ENCODE measurements around the gene UXS1.

Gene UXS1

DNA sequence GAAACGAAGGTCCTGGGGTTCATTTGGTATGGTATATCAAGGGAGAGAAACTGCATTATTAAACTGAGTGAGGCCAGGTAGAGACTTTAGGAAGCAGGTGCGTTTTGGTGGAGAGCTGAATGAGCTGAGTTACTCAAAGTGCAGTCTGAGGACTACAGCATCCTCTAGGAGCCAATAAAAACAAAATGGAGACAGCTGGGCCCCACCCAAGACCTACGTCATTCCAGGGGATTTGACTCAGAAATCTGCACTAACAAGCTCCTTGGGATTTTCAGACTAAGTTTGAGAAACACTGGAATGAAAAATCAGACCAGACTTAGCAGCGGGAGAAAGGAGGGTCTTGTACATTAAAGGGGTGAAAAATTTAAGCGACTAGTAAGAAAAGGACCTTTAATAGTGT, 131.5 kb downstream of the UXS1 start:
- peaks cover 3% of the 10 kb centered on the region for H3K9me3 ChIP-seq (ENCODE audit: insufficient read depth, low read depth, low read length)
- H2BK12ac ChIP-seq (ENCODE audit: low read length), result no peak overlapping the region
- no CpG with 5 or more reads among the region's 5 CpGs for WGBS (ENCODE audit: extremely low coverage, insufficient coverage, insufficient read length)
- no peak overlapping the region for H4K91ac ChIP-seq (ENCODE audit: low read depth, low read length)
- H3K9ac ChIP-seq (ENCODE audit: low read length), result no peak overlapping the region
- H3K79me1 ChIP-seq (ENCODE audit: low read length), result no peaks in the 10 kb centered on the region
- H2AK5ac ChIP-seq (ENCODE audit: low read length), result no peak overlapping the region
- H3K36me3 ChIP-seq (ENCODE audit: control insufficient read depth in 1 of 2, insufficient read depth in 2 of 2, low read length in 2 of 2), result no peaks in the 10 kb centered on the region
- no peak overlapping the region for H3K4me2 ChIP-seq (ENCODE audit: low read length)
- H2BK120ac ChIP-seq (ENCODE audit: insufficient read depth, low read length, poor library complexity), result no peak overlapping the region
- no peaks in the 10 kb centered on the region for H3K79me2 ChIP-seq (ENCODE audit: control insufficient read depth, insufficient read depth, low read length, poor library complexity)
- H3K27ac ChIP-seq (ENCODE audit: low read depth, low read length), result no peak overlapping the region
- no peak for DNase-seq
- no peak overlapping the region for H3K23ac ChIP-seq (ENCODE audit: low read length)
- peaks cover 0 to 10% of the 10 kb centered on the region in 2 experiments for H3K4me1 ChIP-seq (ENCODE audit: control insufficient read depth in 1 of 2, insufficient read depth in 2 of 2, low read length in 2 of 2)
- no peak overlapping the region for H2BK5ac ChIP-seq (ENCODE audit: low read depth, low read length, poor library complexity)
- H3K4ac ChIP-seq (ENCODE audit: low read depth, low read length), result no peak overlapping the region
- peaks cover 18% of the 10 kb centered on the region for H3K27me3 ChIP-seq (ENCODE audit: insufficient read depth, low read length)
- no peak overlapping the region for H3K14ac ChIP-seq (ENCODE audit: low read length)
- H2AFZ ChIP-seq (ENCODE audit: insufficient read depth, low read length, poor library complexity), result no peak overlapping the region
- H4K12ac ChIP-seq (ENCODE audit: low read depth, low read length), result no peak overlapping the region
- H3K18ac ChIP-seq (ENCODE audit: low read length), result no peak overlapping the region
- no peak overlapping the region for H4K8ac ChIP-seq (ENCODE audit: low read depth, low read length)
- no peak overlapping the region for H3K4me3 ChIP-seq (ENCODE audit: low read depth, low read length)

DNA sequence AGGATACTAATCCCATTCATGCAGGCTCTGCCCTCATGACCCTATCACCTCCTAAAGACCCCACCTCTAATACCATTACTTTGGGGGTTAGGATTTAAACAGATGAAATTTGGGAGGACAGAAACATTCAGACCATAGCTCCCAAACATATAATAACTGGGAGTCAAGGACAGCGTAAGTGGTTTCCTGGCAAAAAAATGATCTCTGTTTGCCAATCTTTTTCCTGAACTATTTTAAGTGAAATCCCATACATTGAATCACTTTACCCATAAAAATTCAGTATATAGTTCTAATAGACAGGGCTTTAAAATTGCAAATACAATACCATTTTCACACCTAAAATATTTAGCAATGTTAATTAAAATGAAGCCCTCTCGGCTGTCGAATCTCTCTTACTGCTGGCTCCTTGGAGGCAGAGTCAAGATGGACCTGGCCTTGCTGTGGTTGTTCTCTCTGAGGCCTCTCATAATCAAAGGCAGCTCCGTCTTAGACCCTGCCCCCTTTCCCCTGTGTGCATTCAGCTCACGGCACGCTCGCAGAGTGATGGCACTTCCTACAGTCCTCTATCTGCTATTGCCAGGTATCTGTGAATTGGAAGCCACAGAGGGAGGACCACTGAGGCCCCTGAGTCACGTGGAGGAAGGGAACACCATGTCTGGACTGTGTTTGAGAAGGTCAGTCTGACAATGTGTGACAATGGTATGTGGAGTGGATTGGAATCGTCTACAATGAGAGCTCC, 132.3 kb downstream of the UXS1 start:
- H2BK12ac ChIP-seq (ENCODE audit: low read length), result no peak overlapping the region
- no peak overlapping the region for H2AFZ ChIP-seq (ENCODE audit: insufficient read depth, low read length, poor library complexity)
- H3K9ac ChIP-seq (ENCODE audit: low read length), result no peak overlapping the region
- no peak overlapping the region for H3K27ac ChIP-seq (ENCODE audit: low read depth, low read length)
- no CpG with 5 or more reads among the region's 9 CpGs for WGBS (ENCODE audit: extremely low coverage, insufficient coverage, insufficient read length)
- no peaks in the 10 kb centered on the region for H3K79me1 ChIP-seq (ENCODE audit: low read length)
- no peak overlapping the region for H2BK120ac ChIP-seq (ENCODE audit: insufficient read depth, low read length, poor library complexity)
- H4K8ac ChIP-seq (ENCODE audit: low read depth, low read length), result no peak overlapping the region
- no peak overlapping the region for H3K4me3 ChIP-seq (ENCODE audit: low read depth, low read length)
- no peak overlapping the region for H2BK5ac ChIP-seq (ENCODE audit: low read depth, low read length, poor library complexity)
- no peak overlapping the region for H3K23ac ChIP-seq (ENCODE audit: low read length)
- H3K4me2 ChIP-seq (ENCODE audit: low read length), result no peak overlapping the region
- no peak overlapping the region for H3K4ac ChIP-seq (ENCODE audit: low read depth, low read length)
- H3K14ac ChIP-seq (ENCODE audit: low read length), result no peak overlapping the region
- H3K4me1 ChIP-seq (ENCODE audit: control insufficient read depth in 1 of 2, insufficient read depth in 2 of 2, low read length in 2 of 2), result peaks cover 0 to 10% of the 10 kb centered on the region in 2 experiments
- no peaks in the 10 kb centered on the region for H3K79me2 ChIP-seq (ENCODE audit: control insufficient read depth, insufficient read depth, low read length, poor library complexity)
- DNase-seq, result no peak
- no peak overlapping the region for H3K18ac ChIP-seq (ENCODE audit: low read length)
- H2AK5ac ChIP-seq (ENCODE audit: low read length), result no peak overlapping the region
- H3K36me3 ChIP-seq (ENCODE audit: control insufficient read depth in 1 of 2, insufficient read depth in 2 of 2, low read length in 2 of 2), result no peaks in the 10 kb centered on the region
- no peak overlapping the region for H4K12ac ChIP-seq (ENCODE audit: low read depth, low read length)
- peaks cover 18% of the 10 kb centered on the region for H3K27me3 ChIP-seq (ENCODE audit: insufficient read depth, low read length)
- H4K91ac ChIP-seq (ENCODE audit: low read depth, low read length), result no peak overlapping the region
- H3K9me3 ChIP-seq (ENCODE audit: insufficient read depth, low read depth, low read length), result peaks cover 3% of the 10 kb centered on the region

DNA sequence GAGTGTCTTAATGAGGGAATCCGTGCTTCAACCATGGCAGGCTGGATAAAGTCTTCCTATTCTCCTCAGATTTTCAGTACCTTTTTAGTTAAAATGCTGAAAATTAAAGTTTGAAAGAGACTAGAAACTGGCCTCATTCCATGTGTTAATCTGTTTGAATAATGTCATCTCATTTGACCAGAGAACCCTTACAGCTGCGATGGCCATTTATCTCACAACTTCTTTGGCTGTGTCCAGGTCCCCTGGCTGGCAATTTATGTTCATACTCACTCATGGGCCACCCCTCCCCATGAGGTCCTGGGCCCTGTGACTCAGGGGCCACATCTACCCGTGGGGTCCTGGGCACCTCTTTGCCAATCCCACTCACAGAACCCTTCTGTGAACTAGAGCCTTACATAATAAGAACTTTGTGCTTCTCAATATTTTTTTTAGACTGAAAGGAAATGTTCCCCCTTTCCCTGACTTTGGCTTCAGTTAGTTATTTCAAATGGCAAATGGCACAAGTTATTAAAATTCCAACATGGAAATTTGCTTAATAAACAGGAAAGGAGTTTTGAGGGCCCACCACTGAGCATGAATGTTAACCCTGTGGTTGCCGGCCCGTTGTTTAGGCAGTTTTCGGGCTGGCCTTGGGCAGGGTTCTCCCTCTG, 134.6 kb downstream of the UXS1 start:
- WGBS (ENCODE audit: extremely low coverage, insufficient coverage, insufficient read length), result no CpG with 5 or more reads among the region's 6 CpGs
- no peak overlapping the region for H3K4me3 ChIP-seq (ENCODE audit: low read depth, low read length)
- no peak overlapping the region for H3K4ac ChIP-seq (ENCODE audit: low read depth, low read length)
- H2BK5ac ChIP-seq (ENCODE audit: low read depth, low read length, poor library complexity), result no peak overlapping the region
- H3K27ac ChIP-seq (ENCODE audit: low read depth, low read length), result no peak overlapping the region
- H3K9ac ChIP-seq (ENCODE audit: low read length), result no peak overlapping the region
- H3K4me2 ChIP-seq (ENCODE audit: low read length), result no peak overlapping the region
- H3K18ac ChIP-seq (ENCODE audit: low read length), result no peak overlapping the region
- no peak overlapping the region for H2BK12ac ChIP-seq (ENCODE audit: low read length)
- no peaks in the 10 kb centered on the region for H3K27me3 ChIP-seq (ENCODE audit: insufficient read depth, low read length)
- H2AFZ ChIP-seq (ENCODE audit: insufficient read depth, low read length, poor library complexity), result no peak overlapping the region
- H3K9me3 ChIP-seq (ENCODE audit: insufficient read depth, low read depth, low read length), result no peaks in the 10 kb centered on the region
- no peak overlapping the region for H3K23ac ChIP-seq (ENCODE audit: low read length)
- no peaks in the 10 kb centered on the region for H3K79me2 ChIP-seq (ENCODE audit: control insufficient read depth, insufficient read depth, low read length, poor library complexity)
- DNase-seq, result no peak
- H4K8ac ChIP-seq (ENCODE audit: low read depth, low read length), result no peak overlapping the region
- H3K36me3 ChIP-seq (ENCODE audit: control insufficient read depth in 1 of 2, insufficient read depth in 2 of 2, low read length in 2 of 2), result no peaks in the 10 kb centered on the region
- H2BK120ac ChIP-seq (ENCODE audit: insufficient read depth, low read length, poor library complexity), result no peak overlapping the region
- no peak overlapping the region for H4K91ac ChIP-seq (ENCODE audit: low read depth, low read length)
- no peaks in the 10 kb centered on the region for H3K79me1 ChIP-seq (ENCODE audit: low read length)
- no peak overlapping the region for H4K12ac ChIP-seq (ENCODE audit: low read depth, low read length)
- H3K4me1 ChIP-seq (ENCODE audit: control insufficient read depth in 1 of 2, insufficient read depth in 2 of 2, low read length in 2 of 2), result no peaks in the 10 kb centered on the region
- H3K14ac ChIP-seq (ENCODE audit: low read length), result no peak overlapping the region
- no peak overlapping the region for H2AK5ac ChIP-seq (ENCODE audit: low read length)

DNA sequence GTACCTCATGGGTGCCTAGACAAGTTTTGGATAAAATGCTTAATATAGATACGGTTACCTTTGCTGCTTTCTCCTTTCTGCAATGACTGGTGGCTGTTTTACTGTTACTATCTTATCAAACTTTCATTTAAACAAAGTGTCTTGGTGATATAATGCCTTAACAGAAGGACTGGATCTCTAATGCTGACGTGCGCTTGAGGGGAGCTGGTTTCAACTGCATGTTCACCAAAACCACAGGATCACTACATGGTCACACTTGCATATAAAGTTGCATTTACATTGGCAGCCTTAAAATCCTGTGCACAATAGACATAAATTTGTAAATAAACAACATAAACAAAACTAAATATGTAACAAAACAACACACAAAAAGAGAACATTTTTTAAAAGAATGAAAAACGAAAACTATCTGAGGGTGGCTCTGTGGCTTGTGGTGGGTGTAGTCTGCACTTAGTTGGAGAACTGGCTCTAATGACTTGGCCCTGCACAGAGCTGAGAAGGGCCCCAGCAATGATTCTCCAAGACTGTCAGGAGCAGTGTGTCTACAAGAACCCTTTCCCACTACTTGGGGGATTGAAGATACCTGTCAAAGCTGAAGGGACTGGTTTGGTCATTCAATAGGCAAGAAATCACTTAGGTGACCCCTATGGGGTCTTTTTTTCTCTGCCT, 135.5 kb downstream of the UXS1 start:
- no peak overlapping the region for H4K8ac ChIP-seq (ENCODE audit: low read depth, low read length)

More for the DNA sequence above, 135.5 kb downstream of the UXS1 start:
- no peak overlapping the region for H3K14ac ChIP-seq (ENCODE audit: low read length)
- H3K79me1 ChIP-seq (ENCODE audit: low read length), result no peaks in the 10 kb centered on the region
- H3K79me2 ChIP-seq (ENCODE audit: control insufficient read depth, insufficient read depth, low read length, poor library complexity), result no peaks in the 10 kb centered on the region
- H3K18ac ChIP-seq (ENCODE audit: low read length), result no peak overlapping the region
- no peak for DNase-seq
- no peak overlapping the region for H2BK12ac ChIP-seq (ENCODE audit: low read length)
- H3K27ac ChIP-seq (ENCODE audit: low read depth, low read length), result no peak overlapping the region
- no peak overlapping the region for H2AFZ ChIP-seq (ENCODE audit: insufficient read depth, low read length, poor library complexity)
- no peak overlapping the region for H3K23ac ChIP-seq (ENCODE audit: low read length)
- H2AK5ac ChIP-seq (ENCODE audit: low read length), result no peak overlapping the region
- no peak overlapping the region for H3K4me3 ChIP-seq (ENCODE audit: low read depth, low read length)
- no peaks in the 10 kb centered on the region for H3K4me1 ChIP-seq (ENCODE audit: control insufficient read depth in 1 of 2, insufficient read depth in 2 of 2, low read length in 2 of 2)
- H3K4me2 ChIP-seq (ENCODE audit: low read length), result no peak overlapping the region
- no peak overlapping the region for H4K91ac ChIP-seq (ENCODE audit: low read depth, low read length)
- no peak overlapping the region for H3K4ac ChIP-seq (ENCODE audit: low read depth, low read length)
- H3K27me3 ChIP-seq (ENCODE audit: insufficient read depth, low read length), result no peaks in the 10 kb centered on the region
- H3K36me3 ChIP-seq (ENCODE audit: control insufficient read depth in 1 of 2, insufficient read depth in 2 of 2, low read length in 2 of 2), result no peaks in the 10 kb centered on the region
- H2BK5ac ChIP-seq (ENCODE audit: low read depth, low read length, poor library complexity), result no peak overlapping the region
- WGBS (ENCODE audit: extremely low coverage, insufficient coverage, insufficient read length), result no CpG with 5 or more reads among the region's 4 CpGs
- no peak overlapping the region for H3K9ac ChIP-seq (ENCODE audit: low read length)
- no peak overlapping the region for H4K12ac ChIP-seq (ENCODE audit: low read depth, low read length)
- H2BK120ac ChIP-seq (ENCODE audit: insufficient read depth, low read length, poor library complexity), result no peak overlapping the region
- no peaks in the 10 kb centered on the region for H3K9me3 ChIP-seq (ENCODE audit: insufficient read depth, low read depth, low read length)
